Keratinocyte (primary cell): ENCODE measurements around the gene TRAF1. TPM values are rescaled to one million over a fixed set of nuclear protein-coding genes. Genes with fewer than 3 reads are reported as not detected.
A peak's percentile ranks its signal among the peaks of the same experiment; 100 is the strongest.

Experiments
- DNase-seq: peaks from one replicate; pipeline ENCODE4 v3.0.0-alpha.2; 2011; ENCODE audit warnings: low read depth, missing footprints, low spot score
- FAIRE-seq: peaks from 2 replicates; lab custom pipeline; 2011; peaks lifted over from hg19 to GRCh38; lab: Jason Lieb, UNC
- H2AFZ ChIP-seq: 2 replicates; pipeline ENCODE4 v1.6.0; 2012; ENCODE audit warnings: low read length, control low read depth, inconsistent platforms; ENCODE audit not compliant: control insufficient read depth
- H3K27ac ChIP-seq: 2 replicates; pipeline ENCODE4 v1.5.1; 2011; ENCODE audit warnings: low read length; ENCODE audit not compliant: control insufficient read depth, insufficient read depth
- H3K27me3 ChIP-seq: 3 replicates; pipeline ENCODE4 v1.6.0; 2011; ENCODE audit warnings: low read length; ENCODE audit not compliant: control insufficient read depth, insufficient read depth; ENCODE audit errors: extremely low read depth
- H3K36me3 ChIP-seq, 2 experiments: 2 replicates in 1 of 2; 3 replicates in 1 of 2; pipeline ENCODE4 v1.5.1; 2011; ENCODE audit warnings: low read length in 2 of 2, mild to moderate bottlenecking in 1 of 2; ENCODE audit not compliant: control insufficient read depth in 2 of 2, insufficient read depth in 2 of 2; ENCODE audit errors: extremely low read depth in 1 of 2
- H3K4me1 ChIP-seq: 3 replicates; pipeline ENCODE4 v1.5.1; 2011; ENCODE audit warnings: low read length; ENCODE audit not compliant: control insufficient read depth, insufficient read depth; ENCODE audit errors: extremely low read depth
- H3K4me2 ChIP-seq: 3 replicates; pipeline ENCODE4 v1.6.0; 2011; ENCODE audit warnings: low read depth, low read length; ENCODE audit not compliant: control insufficient read depth, insufficient read depth; ENCODE audit errors: extremely low read depth
- H3K4me3 ChIP-seq, 3 experiments: fragments of 200-600 bp in 1 of 3; sonication (generic) in 1 of 3; 2 replicates in 2 of 3; 3 replicates in 1 of 3; pipeline ENCODE4 v1.5.1; 2011 to 2016; ENCODE audit warnings: low read length in 3 of 3, mild to moderate bottlenecking in 3 of 3, control low read depth in 2 of 3, inconsistent platforms in 1 of 3, low read depth in 1 of 3, mixed read lengths in 1 of 3, mixed run types in 1 of 3, moderate library complexity in 1 of 3; ENCODE audit not compliant: control insufficient read depth in 2 of 3, insufficient read depth in 2 of 3; ENCODE audit errors: extremely low read depth in 1 of 3
- H3K79me2 ChIP-seq: 2 replicates; pipeline ENCODE4 v1.6.0; 2012; ENCODE audit warnings: low read length; ENCODE audit not compliant: control insufficient read depth, insufficient read depth
- H3K9ac ChIP-seq: 3 replicates; pipeline ENCODE4 v1.6.0; 2011; ENCODE audit warnings: low read length; ENCODE audit not compliant: control insufficient read depth, insufficient read depth; ENCODE audit errors: extremely low read depth
- H3K9me1 ChIP-seq: 3 replicates; pipeline ENCODE4 v1.6.0; 2011; ENCODE audit warnings: low read length; ENCODE audit not compliant: control insufficient read depth, insufficient read depth; ENCODE audit errors: extremely low read depth
- H3K9me3 ChIP-seq: 2 replicates; pipeline ENCODE4 v1.5.1; 2012; ENCODE audit warnings: low read depth, low read length; ENCODE audit not compliant: control insufficient read depth
- H4K20me1 ChIP-seq: 3 replicates; pipeline ENCODE4 v1.6.0; 2011; ENCODE audit warnings: low read length; ENCODE audit not compliant: control insufficient read depth, insufficient read depth; ENCODE audit errors: extremely low read depth
- CTCF ChIP-seq, 3 experiments: IDR thresholded peaks in 1 of 3; conservative IDR thresholded peaks in 1 of 3; optimal IDR thresholded peaks in 1 of 3; 2 replicates in 2 of 3; 3 replicates in 1 of 3; pipeline versions ENCODE3 to v1.5.1; 2011; ENCODE audit warnings: low read length in 3 of 3, mild to moderate bottlenecking in 3 of 3, moderate library complexity in 2 of 3, control low read depth in 1 of 3, inconsistent platforms in 1 of 3; ENCODE audit not compliant: insufficient read depth in 2 of 3; ENCODE audit errors: extremely low read depth in 1 of 3
- EZH2 ChIP-seq: IDR thresholded peaks from one replicate; pipeline ENCODE4 v1.6.1; 2012; ENCODE audit warnings: inconsistent platforms, mild to moderate bottlenecking, low read length, moderate library complexity
- dilution Hi-C: fragments of 300-500 bp; cut with MboI; formaldehyde crosslinking; loops from one replicate; pipeline ENCODE4 v1.7.0; 2020; ENCODE audit warnings: low sequenced_read_pairs; ENCODE audit not compliant: extremely low pct_ligation_motif_present
- polyA plus RNA-seq, 5 experiments: library from polyadenylated mRNA; depleted of rRNA in 3 of 5; stranded (reverse) in 3 of 5; stranded (forward) in 1 of 5; unstranded in 1 of 5; fragments of >200 nt; gene quantifications; 1 replicate in 1 of 5; 2 replicates in 3 of 5; 3 replicates in 1 of 5; pipeline versions ENCODE4 v1.2.1 to v1.2.3, GENCODE V29; 2011 to 2012; ENCODE audit warnings: missing spikeins in 2 of 5, low read depth in 1 of 5, low replicate concordance in 1 of 5

Gene TRAF1
- polyA plus RNA-seq, 1 donor (not counting 4 experiments of a cell fraction or from before 2014, with no cell fraction given): 1.2 TPM

- no peaks in the 10 kb centered on the region for H4K20me1 ChIP-seq
- DNase-seq: no peak
- H3K27me3 ChIP-seq: peaks cover 7% of the 10 kb centered on the region
- no peaks in the 10 kb centered on the region for H3K9me3 ChIP-seq
- no peak overlapping the region for H3K4me3 ChIP-seq
- H3K36me3 ChIP-seq: no peaks in the 10 kb centered on the region
- H3K9ac ChIP-seq: no peak overlapping the region
- no peak for TF ChIP-seq EZH2
- TF ChIP-seq CTCF (optimal IDR thresholded peaks at IDR 0.05 in 1 of 3, IDR thresholded peaks at IDR 0.05 in 1 of 3, conservative IDR thresholded peaks at IDR 0.05 in 1 of 3; ENCODE audit: extremely low read depth in 1 of 3, insufficient read depth in 2 of 3, low read length in 3 of 3): no peak
- no peak overlapping the region for H3K27ac ChIP-seq
- H3K4me2 ChIP-seq: peak overlapping the region; percentile 13
- no peaks in the 10 kb centered on the region for H3K79me2 ChIP-seq
- dilution Hi-C loops: no loop called here
- peaks cover 15% of the 10 kb centered on the region for H3K4me1 ChIP-seq
- no peak for FAIRE-seq
- H3K9me1 ChIP-seq: no peaks in the 10 kb centered on the region
- H2AFZ ChIP-seq: no peak overlapping the region
Observed at GRCh38 chr9:120891884-120892747, 34.5 kb downstream of the TRAF1 start.

DNA sequence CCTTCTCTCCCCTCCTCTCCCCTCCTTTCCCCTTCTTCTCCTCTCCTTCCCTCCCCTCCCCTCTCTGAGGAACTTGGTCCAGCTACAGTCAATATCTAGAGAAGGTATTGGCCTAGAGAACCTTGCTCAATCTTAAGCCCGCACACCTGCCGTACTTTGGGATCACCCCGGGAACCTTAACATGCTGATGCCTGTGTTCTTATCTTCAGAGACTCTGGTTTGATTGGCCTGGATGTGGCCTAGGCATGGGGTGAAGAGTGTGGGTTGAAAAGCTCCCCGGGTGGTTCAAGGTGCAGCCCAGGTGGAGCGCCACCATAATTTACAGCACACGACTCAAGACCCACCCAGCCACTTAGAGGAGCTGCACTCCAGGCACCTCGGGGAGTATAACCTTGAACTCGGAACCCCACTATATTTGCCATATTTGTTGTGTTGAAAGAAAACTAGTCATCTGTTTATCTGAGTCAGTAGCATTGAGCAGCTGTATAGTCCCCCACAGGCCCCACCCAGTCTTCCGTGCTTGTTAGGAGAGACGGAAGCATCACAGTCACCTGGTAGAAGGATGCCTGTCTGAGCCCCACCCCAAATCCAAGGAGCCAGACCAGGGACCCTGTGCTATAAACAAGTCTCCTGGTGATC, 35.2 kb downstream of the TRAF1 start:
- dilution Hi-C loops: no loop called here
- Histone ChIP-seq H3K9ac (no peak overlapping the region), H3K4me1 (peaks cover 15% of the 10 kb centered on the region), H3K27ac (no peak overlapping the region), H3K4me2 (no peak overlapping the region), H3K9me1 (no peaks in the 10 kb centered on the region), H3K4me3 (no peak overlapping the region), H3K9me3 (no peaks in the 10 kb centered on the region), H3K36me3 (no peaks in the 10 kb centered on the region), H3K27me3 (peaks cover 7% of the 10 kb centered on the region), H2AFZ (no peak overlapping the region), H4K20me1 (no peaks in the 10 kb centered on the region), H3K79me2 (no peaks in the 10 kb centered on the region)
- no peak for DNase-seq
- TF ChIP-seq CTCF (optimal IDR thresholded peaks at IDR 0.05 in 1 of 3, IDR thresholded peaks at IDR 0.05 in 1 of 3, conservative IDR thresholded peaks at IDR 0.05 in 1 of 3; ENCODE audit: extremely low read depth in 1 of 3, insufficient read depth in 2 of 3, low read length in 3 of 3) (no peak), EZH2 (no peak)
- FAIRE-seq: no peak
